ENCODE data around the gene MKNK1.
A peak's percentile ranks its signal among the peaks of the same experiment; 100 is the strongest.

The MKNK1 gene

GRCh38 chr1:46528297-46528955 lies 75.6 kb downstream of the MKNK1 start:
- no peak overlapping the region for H3K4me3 ChIP-seq (ENCODE audit: low read depth, low read length)
- no peak for DNase-seq (ENCODE audit: low read depth)
- TF ChIP-seq CTCF (IDR thresholded peaks at IDR 0.05; ENCODE audit: control insufficient read depth, extremely low read depth, insufficient read depth) = no peak

GRCh38 chr1:46527474-46528296 lies 76.4 kb downstream of the MKNK1 start:
- no peak overlapping the region for H3K4me3 ChIP-seq (ENCODE audit: low read depth, low read length)
- peak; percentile 8 for DNase-seq (ENCODE audit: low read depth)
- peak; percentile 98 for TF ChIP-seq CTCF (IDR thresholded peaks at IDR 0.05; ENCODE audit: control insufficient read depth, extremely low read depth, insufficient read depth)

GRCh38 chr1:46526691-46527291 lies 77.3 kb downstream of the MKNK1 start:
- DNase-seq (ENCODE audit: low read depth) = no peak
- TF ChIP-seq CTCF (IDR thresholded peaks at IDR 0.05; ENCODE audit: control insufficient read depth, extremely low read depth, insufficient read depth) = no peak
- H3K4me3 ChIP-seq (ENCODE audit: low read depth, low read length) = no peak overlapping the region

GRCh38 chr1:46526013-46526690 lies 77.9 kb downstream of the MKNK1 start:
- DNase-seq (ENCODE audit: low read depth) = no peak
- no peak for TF ChIP-seq CTCF (IDR thresholded peaks at IDR 0.05; ENCODE audit: control insufficient read depth, extremely low read depth, insufficient read depth)
- no peak overlapping the region for H3K4me3 ChIP-seq (ENCODE audit: low read depth, low read length)

GRCh38 chr1:46525253-46525983 lies 78.7 kb downstream of the MKNK1 start:
- H3K4me3 ChIP-seq (ENCODE audit: low read depth, low read length) = no peak overlapping the region
- DNase-seq (ENCODE audit: low read depth) = no peak
- TF ChIP-seq CTCF (IDR thresholded peaks at IDR 0.05; ENCODE audit: control insufficient read depth, extremely low read depth, insufficient read depth) = no peak

GRCh38 chr1:46524843-46525242 lies 79.2 kb downstream of the MKNK1 start:
- no peak overlapping the region for H3K4me3 ChIP-seq (ENCODE audit: low read depth, low read length)
- TF ChIP-seq CTCF (IDR thresholded peaks at IDR 0.05; ENCODE audit: control insufficient read depth, extremely low read depth, insufficient read depth) = no peak
- DNase-seq (ENCODE audit: low read depth) = no peak

Measured in LNCaP clone FGC (cell line).